K562 (cell line): ENCODE measurements around the gene CCDC92. TPM values are rescaled to one million over a fixed set of nuclear protein-coding genes. Genes with fewer than 3 reads are reported as not detected.

ENCODE experiments used
- ATAC-seq: fragments of 200-7000 bp; cut with Tn5 transposase; 3 replicates; pipeline ENCODE4 v1.9.1; 2020; ENCODE audit warnings: moderate library complexity
- BruUV-seq: library from RNA; stranded (reverse); fragments of 400-500 nt; replicated peaks from 2 replicates; lab custom pipeline; 2021; lab: Mats Ljungman, UMichigan
- CTCF ChIA-PET: fragments of 300-600 bp; formaldehyde crosslinking; extraction: SDS; loops from one replicate; lab custom pipeline; 2021; ENCODE audit warnings: low intra/inter-chr PET ratio; lab: Yijun Ruan, JAX
- POLR2A ChIA-PET: fragments of 300-600, 350-650 bp; sonication (Branson Sonifier 250); formaldehyde crosslinking; extraction: SDS; loops from one replicate; lab custom pipeline; 2021; ENCODE audit warnings: antibody characterized with exemption, inconsistent platforms; lab: Yijun Ruan, JAX
- DNase-seq, 4 experiments: peaks; one replicate each; pipeline versions ENCODE4 v3.0.0 to v3.0.0-alpha.2; 2011 to 2018; ENCODE audit warnings: low spot score in 3 of 4, mixed read lengths in 3 of 4; ENCODE audit errors: extremely low read depth in 1 of 4
- FAIRE-seq: peaks from 2 replicates; lab custom pipeline; 2011; peaks lifted over from hg19 to GRCh38; lab: Jason Lieb, UNC
- H2AFZ ChIP-seq: 2 replicates; pipeline ENCODE4 v1.6.0; 2011; ENCODE audit warnings: low read depth, low read length, control low read depth, inconsistent platforms
- H3K27ac ChIP-seq: fragments of 200-600 bp; 3 replicates; pipeline ENCODE4 v1.8.0; 2011; ENCODE audit warnings: low read depth, mild to moderate bottlenecking, control low read depth, inconsistent platforms, low read length, moderate library complexity, mixed read lengths; ENCODE audit errors: extremely low read depth
- H3K27me3 ChIP-seq, 2 experiments: fragments of 300-600 bp in 1 of 2; 2 replicates in 1 of 2; 3 replicates in 1 of 2; pipeline versions ENCODE4 v1.6.0 to v1.8.0; 2011; ENCODE audit warnings: inconsistent platforms in 2 of 2, low read length in 2 of 2, mild to moderate bottlenecking in 1 of 2, mixed read lengths in 1 of 2, moderate library complexity in 1 of 2; ENCODE audit not compliant: control insufficient read depth in 2 of 2, insufficient read depth in 2 of 2
- H3K36me3 ChIP-seq: fragments of 300-600 bp; 3 replicates; pipeline ENCODE4 v1.8.0; 2011; ENCODE audit warnings: mild to moderate bottlenecking, low read length, inconsistent platforms; ENCODE audit not compliant: control insufficient read depth, insufficient read depth
- H3K4me1 ChIP-seq, 2 experiments: fragments of 200-600 bp in 1 of 2; replicated peaks in 1 of 2; 2 replicates in 1 of 2; 3 replicates in 1 of 2; pipeline versions ENCODE4 v1.5.1 to v1.8.0; 2011; ENCODE audit warnings: inconsistent platforms in 2 of 2, low read length in 2 of 2, mild to moderate bottlenecking in 1 of 2, mixed read lengths in 1 of 2, moderate library complexity in 1 of 2; ENCODE audit not compliant: control insufficient read depth in 2 of 2, insufficient read depth in 2 of 2
- H3K4me2 ChIP-seq: 2 replicates; pipeline ENCODE4 v1.6.1; 2011; ENCODE audit warnings: low read length, control low read depth, inconsistent platforms, mixed read lengths; ENCODE audit not compliant: insufficient read depth
- H3K4me3 ChIP-seq: fragments of 200-600 bp; sonication (generic), shearing (Covaris generic); 2 replicates; pipeline ENCODE4 v1.5.1; 2016; ENCODE audit warnings: control low read depth, inconsistent platforms
- H3K79me2 ChIP-seq: fragments of 200-600 bp; 3 replicates; pipeline ENCODE4 v1.8.0; 2011; ENCODE audit warnings: low read length, inconsistent platforms; ENCODE audit not compliant: control insufficient read depth, insufficient read depth
- H3K9ac ChIP-seq, 2 experiments: 2 replicates each; pipeline versions ENCODE4 v1.6.0 to v1.6.1; 2011; ENCODE audit warnings: low read depth in 2 of 2, low read length in 2 of 2, control low read depth in 1 of 2, inconsistent platforms in 1 of 2, mild to moderate bottlenecking in 1 of 2, mixed read lengths in 1 of 2; ENCODE audit not compliant: insufficient read depth in 1 of 2
- H3K9me1 ChIP-seq: one replicate; pipeline ENCODE4 v1.6.0; 2011; ENCODE audit warnings: inconsistent platforms, mild to moderate bottlenecking, low read length, moderate library complexity; ENCODE audit not compliant: control insufficient read depth, insufficient read depth
- H3K9me3 ChIP-seq: replicated peaks from 2 replicates; pipeline ENCODE4 v1.5.1; 2011; ENCODE audit warnings: low read depth, low read length, inconsistent platforms; ENCODE audit not compliant: control insufficient read depth, insufficient read depth
- H4K20me1 ChIP-seq: replicated peaks from 2 replicates; pipeline ENCODE4 v1.6.1; 2011; ENCODE audit warnings: low read length, inconsistent platforms, mixed read lengths; ENCODE audit not compliant: control insufficient read depth, insufficient read depth
- DIDO1 ChIP-seq: fragments of 450-650 bp; IDR thresholded peaks from 2 replicates; pipeline ENCODE4 v1.6.1; 2016; ENCODE audit warnings: low read depth, missing biosample characterization, missing genetic modification characterization
- FOXO4 ChIP-seq: fragments of 450-650 bp; formaldehyde crosslinking; IDR thresholded peaks from 2 replicates; pipeline ENCODE4 v1.4.0; 2020; ENCODE audit warnings: mild to moderate bottlenecking, moderate library complexity
- RAD21 ChIP-seq, 2 experiments: fragments of 250-450 bp in 1 of 2; fragments of 450-650 bp in 1 of 2; sonication (Bioruptor Pico) in 1 of 2; formaldehyde crosslinking in 1 of 2; IDR thresholded peaks in 1 of 2; conservative IDR thresholded peaks in 1 of 2; 2 replicates each; pipeline versions ENCODE4 v1.4.0 to v1.8.0; 2020 to 2022; ENCODE audit warnings: mild to moderate bottlenecking in 2 of 2, moderate library complexity in 1 of 2
- SAFB ChIP-seq: fragments of 200-400 bp; formaldehyde crosslinking; IDR thresholded peaks from 2 replicates; pipeline ENCODE4 v1.6.1; 2017; ENCODE audit warnings: low read depth, low read length, borderline replicate concordance
- ZNF212 ChIP-seq: fragments of 450-650 bp; formaldehyde crosslinking; IDR thresholded peaks from 2 replicates; pipeline ENCODE4 v1.4.0; 2020; ENCODE audit warnings: mild to moderate bottlenecking
- ZNF407 ChIP-seq: fragments of 450-650 bp; IDR thresholded peaks from 2 replicates; pipeline ENCODE4 v1.6.1; 2016; ENCODE audit warnings: low read depth
- WGBS: fragments of 100-300 bp; shearing (Covaris generic); methylation state at CpG from one replicate; pipeline ENCODE4 v1.1.6; 2016; ENCODE audit warnings: low coverage, mixed read lengths; ENCODE audit not compliant: insufficient coverage; ENCODE audit errors: missing lambda C conversion rate; 5-methylcytosine and 5-hydroxymethylcytosine counted together
- in situ Hi-C: fragments of 300-500 bp; cut with MboI; formaldehyde crosslinking; loops from 4 replicates; pipeline ENCODE4 v1.15.0; 2018; ENCODE audit warnings: inconsistent platforms, mixed read lengths
- intact Hi-C: fragments of 100-400 bp; cut with micrococcal nuclease; formaldehyde crosslinking; loops from 2 replicates; pipeline ENCODE4 v1.14.2; 2022
- polyA plus RNA-seq, 8 experiments: library from polyadenylated mRNA; depleted of rRNA in 4 of 8; stranded (reverse) in 5 of 8; unstranded in 3 of 8; fragments of >200 nt; fragmentation: Nextera tagmentation in 2 of 8; fragmentation: Illumina TruSeq in 1 of 8; extraction: Ambion mirVana in 2 of 8; extraction: Trizol in 1 of 8; gene quantifications; 2 replicates each; pipeline versions ENCODE4 v1.2.1 to v1.2.3, GENCODE V29; 2011 to 2014; ENCODE audit warnings: inconsistent platforms in 1 of 8, missing spikeins in 1 of 8
- total RNA-seq, 7 experiments: library from RNA; depleted of rRNA in 6 of 7; stranded (reverse); fragments of >200 nt in 6 of 7; fragmentation: Illumina TruSeq in 2 of 7; extraction: Trizol in 2 of 7; gene quantifications; 2 replicates each; pipeline versions ENCODE4 v1.2.1 to v1.2.3, GENCODE V29; 2011 to 2021; ENCODE audit warnings: low replicate concordance in 1 of 7
- TF ChIP-seq, protein P1 (sequence below): fragments of 250-450 bp; sonication (Bioruptor Pico); IDR thresholded peaks from 2 replicates; pipeline ENCODE4 v1.5.0; 2020; ENCODE audit warnings: mild to moderate bottlenecking, borderline replicate concordance

Gene CCDC92
- total and polyA plus RNA-seq, 9 of the 15 experiments (the other 6 are each of a cell fraction or from before 2014, with no cell fraction given): 0.27 to 5.9 (median 2.1) TPM

DNA sequence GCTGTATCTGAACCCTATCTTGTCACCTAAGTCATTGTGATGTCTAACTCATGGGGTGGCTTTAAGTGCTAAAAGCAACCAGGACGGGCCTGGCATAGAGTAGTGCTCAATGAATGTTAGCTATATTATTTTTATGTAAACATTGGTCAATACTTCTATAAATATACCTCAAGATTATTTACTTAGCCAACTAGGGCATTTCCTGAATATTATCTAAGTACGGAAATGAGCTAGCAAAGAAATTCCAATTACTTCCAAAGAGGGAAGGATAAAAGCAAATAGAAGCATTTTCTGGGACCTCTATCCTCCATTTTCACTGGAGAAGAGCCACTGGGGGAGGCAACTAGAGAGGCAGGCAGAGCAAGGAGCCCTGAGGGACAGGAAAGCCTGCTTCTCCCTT is 20.6 kb downstream of the CCDC92 start (continued):
- TF ChIP-seq, protein P1, sequence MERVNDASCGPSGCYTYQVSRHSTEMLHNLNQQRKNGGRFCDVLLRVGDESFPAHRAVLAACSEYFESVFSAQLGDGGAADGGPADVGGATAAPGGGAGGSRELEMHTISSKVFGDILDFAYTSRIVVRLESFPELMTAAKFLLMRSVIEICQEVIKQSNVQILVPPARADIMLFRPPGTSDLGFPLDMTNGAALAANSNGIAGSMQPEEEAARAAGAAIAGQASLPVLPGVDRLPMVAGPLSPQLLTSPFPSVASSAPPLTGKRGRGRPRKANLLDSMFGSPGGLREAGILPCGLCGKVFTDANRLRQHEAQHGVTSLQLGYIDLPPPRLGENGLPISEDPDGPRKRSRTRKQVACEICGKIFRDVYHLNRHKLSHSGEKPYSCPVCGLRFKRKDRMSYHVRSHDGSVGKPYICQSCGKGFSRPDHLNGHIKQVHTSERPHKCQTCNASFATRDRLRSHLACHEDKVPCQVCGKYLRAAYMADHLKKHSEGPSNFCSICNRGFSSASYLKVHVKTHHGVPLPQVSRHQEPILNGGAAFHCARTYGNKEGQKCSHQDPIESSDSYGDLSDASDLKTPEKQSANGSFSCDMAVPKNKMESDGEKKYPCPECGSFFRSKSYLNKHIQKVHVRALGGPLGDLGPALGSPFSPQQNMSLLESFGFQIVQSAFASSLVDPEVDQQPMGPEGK: no peak

GRCh38 chr12:123951467-123951866 is 21.2 kb downstream of the CCDC92 start:
- H3K27ac ChIP-seq: no peak overlapping the region
- no peak overlapping the region for H3K4me2 ChIP-seq
- POLR2A ChIA-PET: interaction anchor here (1.0 to 1.3 kb wide), 3 partner anchors 8 to 14 kb away, joined by 3 to 5 read pairs (median 5); no protein-coding TSS in a partner anchor
- H3K4me3 ChIP-seq: no peak overlapping the region
- no peaks in the 10 kb centered on the region for H3K27me3 ChIP-seq
- FAIRE-seq (no peak), DNase-seq (no peak), ATAC-seq (no peak)
- in situ Hi-C loops: no loop called here
- 38% methylated on average over 4 of the region's 4 CpGs for WGBS
- H3K9me1 ChIP-seq: no peaks in the 10 kb centered on the region
- CTCF ChIA-PET: no interaction called here
- H3K36me3 ChIP-seq: no peaks in the 10 kb centered on the region
- H4K20me1 ChIP-seq: no peaks in the 10 kb centered on the region
- H3K79me2 ChIP-seq: no peaks in the 10 kb centered on the region
- intact Hi-C loops: no loop called here
- peaks cover 8 to 9% of the 10 kb centered on the region in 2 experiments; a peak in 4 of 5 replicates for H3K4me1 ChIP-seq
- H2AFZ ChIP-seq: no peak overlapping the region
- BruUV-seq: no TSS peak
- H3K9me3 ChIP-seq: no peaks in the 10 kb centered on the region
- no peak overlapping the region for H3K9ac ChIP-seq
- TF ChIP-seq DIDO1 (tag) (no peak), SAFB (no peak), ZNF212 (no peak), RAD21 (CRISPR knock-in tag; conservative IDR thresholded peaks at IDR 0.05 in 1 of 2, IDR thresholded peaks at IDR 0.05 in 1 of 2) (no peak), ZNF407 (no peak), FOXO4 (no peak)
